ENCODE results near the gene COX20.

DNA sequence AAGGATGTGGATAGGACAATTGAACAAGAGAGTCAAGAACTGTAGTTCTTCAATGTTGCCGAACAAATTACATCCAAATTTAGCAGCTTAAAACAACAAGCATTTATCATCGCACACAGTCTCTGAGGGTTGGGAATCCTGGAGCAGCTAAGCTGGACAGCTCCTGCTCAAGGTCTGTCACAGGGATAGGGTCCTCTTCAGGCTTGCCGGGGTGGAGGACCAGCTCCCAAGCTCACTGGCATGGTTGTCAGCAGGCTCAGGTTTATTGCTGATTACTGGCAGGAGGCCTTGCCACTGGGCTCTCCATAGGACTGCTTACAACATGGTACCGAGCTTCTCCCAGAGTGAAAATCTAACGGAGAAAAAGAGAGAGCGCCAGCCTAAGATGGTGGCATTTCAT lies 22.1 kb upstream of the COX20 start:
- TF ChIP-seq POLR2A (IDR thresholded peaks at IDR 0.05) (no peak), CTCF (IDR thresholded peaks at IDR 0.05) (no peak)

All from uterus (tissue), 2 donors.